Limb (tissue), 2 donors: ENCODE data around the gene CCNF.

Experiments used
- DNase-seq, 2 donors: peaks; one replicate each; pipeline ENCODE4 v3.0.0-alpha.2; 2016; ENCODE audit errors: extremely low spot score in 2 of 2

CCNF gene

DNA sequence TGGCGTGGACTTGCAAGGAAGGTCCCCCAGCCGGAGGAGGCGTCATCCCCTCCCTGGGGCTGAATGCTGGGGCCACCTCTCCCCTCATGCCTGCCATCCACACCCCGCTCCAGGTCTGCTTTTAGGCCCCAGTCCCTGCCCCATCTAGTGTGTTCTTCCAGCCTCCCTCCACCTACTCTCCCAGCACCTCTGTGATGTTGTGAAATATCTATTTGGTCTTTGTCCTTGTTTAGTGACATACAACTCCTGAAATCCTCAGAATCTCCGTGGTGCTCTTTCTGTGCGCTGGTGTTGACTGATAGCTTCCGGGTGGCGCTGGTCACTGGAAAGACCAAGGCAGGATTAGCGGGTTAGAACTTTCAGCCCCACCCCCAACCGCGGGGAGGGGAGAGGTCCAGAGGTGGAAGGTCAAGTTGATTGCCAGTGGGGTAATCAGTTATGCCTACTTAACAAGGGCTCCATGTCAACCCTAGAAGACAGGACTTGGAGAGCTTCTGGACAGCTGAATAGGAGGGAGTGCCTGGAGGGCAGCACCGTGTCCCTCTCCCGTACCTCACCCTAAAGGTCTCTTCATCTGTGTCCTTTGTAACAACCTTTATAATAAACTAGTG is 55.8 kb downstream of the CCNF start:
- DNase-seq, result no peak

- DNase-seq, result no peak
These were observed 56.7 kb downstream of the CCNF start for GRCh38 chr16:2485811-2486507.

DNA sequence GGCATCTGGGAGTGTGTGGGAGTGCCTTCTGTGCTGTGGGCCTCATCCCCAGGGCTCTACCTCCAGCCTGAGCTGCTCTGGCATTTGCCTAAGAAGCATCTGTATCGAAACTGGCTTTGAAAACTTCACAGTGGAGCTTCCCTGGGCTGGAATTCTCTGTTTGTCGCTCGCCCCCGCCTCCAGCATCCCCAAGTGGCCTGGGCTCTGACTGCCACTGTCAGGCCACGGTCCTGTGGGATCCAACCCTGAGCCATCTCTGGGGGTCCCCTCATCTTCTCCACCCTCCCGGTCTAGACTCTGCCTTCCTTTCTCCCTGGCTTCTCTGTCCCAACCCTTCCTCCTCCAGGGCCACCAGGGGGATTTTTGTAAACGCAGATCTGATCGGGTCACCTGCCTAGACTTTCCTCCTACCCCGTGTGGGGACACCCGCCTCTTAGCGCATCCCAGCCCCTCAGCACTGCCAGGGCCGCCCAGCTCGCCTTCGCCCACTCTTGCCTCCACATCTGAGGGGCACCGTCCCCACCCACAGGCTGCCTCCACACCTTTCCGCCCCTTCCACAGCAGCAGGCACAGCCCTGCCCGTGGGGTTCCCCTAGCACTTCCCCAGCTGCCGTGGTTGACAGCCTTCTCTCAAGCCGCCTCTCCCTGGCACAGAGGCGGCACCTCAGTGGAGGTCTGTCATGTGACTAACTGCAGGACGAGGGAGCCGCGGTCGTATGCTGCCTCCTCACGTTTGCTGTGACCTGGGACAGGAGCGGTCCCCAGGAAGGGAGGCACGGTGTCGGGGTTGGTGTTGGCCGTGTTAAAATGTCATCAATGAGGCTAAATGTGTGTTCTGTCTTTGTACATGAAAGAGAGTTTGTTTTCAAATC is 57.6 kb downstream of the CCNF start:
- DNase-seq, result no peak

DNA sequence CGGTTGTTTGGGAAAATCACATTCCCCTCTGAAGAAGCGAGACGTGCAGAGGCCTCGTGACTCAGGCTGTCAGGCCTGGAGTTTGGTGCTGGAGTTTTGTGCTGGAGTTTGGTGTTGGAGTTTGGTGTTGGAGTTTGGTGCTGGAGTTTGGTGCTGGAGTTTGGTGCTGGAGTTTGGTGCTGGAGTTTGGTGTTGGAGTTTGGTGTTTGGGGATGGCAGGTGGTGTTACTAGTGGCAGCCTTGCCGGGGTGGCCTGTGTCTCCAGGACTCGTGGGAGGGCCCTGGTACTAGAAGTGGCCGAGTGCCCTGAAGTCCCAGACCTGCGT is 58.2 kb downstream of the CCNF start:
- DNase-seq, result no peak

- DNase-seq, result no peak
These were observed 58.8 kb downstream of the CCNF start for GRCh38 chr16:2487903-2488531.

DNA sequence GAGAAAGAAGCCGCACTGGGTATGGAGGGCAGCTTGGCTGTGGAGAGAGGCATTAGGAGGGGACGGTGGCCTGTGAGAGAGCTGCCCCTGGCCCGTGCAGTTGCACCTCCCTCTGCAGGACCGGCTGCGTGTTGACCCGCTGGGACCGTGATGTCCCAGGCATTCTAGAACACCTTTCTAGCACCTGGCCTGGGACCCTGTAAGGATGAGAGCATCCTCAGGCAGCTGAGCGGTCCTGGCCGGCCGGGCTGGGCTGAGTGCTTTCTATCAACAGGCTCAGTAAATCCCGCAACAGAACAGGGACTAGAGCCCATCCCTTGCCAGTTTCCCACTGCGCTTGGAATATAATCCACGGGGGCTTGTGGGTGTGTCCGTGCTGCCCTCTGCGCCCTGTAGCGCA is 60.3 kb downstream of the CCNF start:
- no peak for DNase-seq

- no peak for DNase-seq
These were observed 61.2 kb downstream of the CCNF start for GRCh38 chr16:2490190-2491105.

- DNase-seq, result no peak
These were observed 63.0 kb downstream of the CCNF start for GRCh38 chr16:2492292-2492691.

GRCh38 chr16:2493605-2494004 is 64.4 kb downstream of the CCNF start:
- DNase-seq, result no peak

GRCh38 chr16:2494616-2495015 is 65.4 kb downstream of the CCNF start:
- DNase-seq, result no peak

DNA sequence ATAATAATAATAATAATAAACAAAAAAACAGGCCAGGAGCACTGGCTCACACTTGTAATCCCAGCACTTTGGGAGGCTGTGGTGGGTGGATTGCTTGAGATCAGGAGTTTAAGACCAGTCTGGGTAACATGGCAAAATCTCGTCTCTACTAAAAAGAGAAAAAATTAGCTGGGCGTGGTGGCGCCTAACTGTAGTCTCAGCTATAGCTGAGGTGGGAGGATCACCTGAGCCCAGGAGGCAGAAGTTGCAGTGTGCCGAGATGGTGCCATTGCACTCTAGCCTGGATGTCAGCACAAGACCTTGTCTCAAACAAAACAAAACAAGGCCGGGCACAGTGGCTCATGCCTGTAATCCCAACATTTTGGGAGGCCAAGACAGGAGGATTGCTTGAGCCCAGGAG is 65.8 kb downstream of the CCNF start:
- no peak for DNase-seq

DNA sequence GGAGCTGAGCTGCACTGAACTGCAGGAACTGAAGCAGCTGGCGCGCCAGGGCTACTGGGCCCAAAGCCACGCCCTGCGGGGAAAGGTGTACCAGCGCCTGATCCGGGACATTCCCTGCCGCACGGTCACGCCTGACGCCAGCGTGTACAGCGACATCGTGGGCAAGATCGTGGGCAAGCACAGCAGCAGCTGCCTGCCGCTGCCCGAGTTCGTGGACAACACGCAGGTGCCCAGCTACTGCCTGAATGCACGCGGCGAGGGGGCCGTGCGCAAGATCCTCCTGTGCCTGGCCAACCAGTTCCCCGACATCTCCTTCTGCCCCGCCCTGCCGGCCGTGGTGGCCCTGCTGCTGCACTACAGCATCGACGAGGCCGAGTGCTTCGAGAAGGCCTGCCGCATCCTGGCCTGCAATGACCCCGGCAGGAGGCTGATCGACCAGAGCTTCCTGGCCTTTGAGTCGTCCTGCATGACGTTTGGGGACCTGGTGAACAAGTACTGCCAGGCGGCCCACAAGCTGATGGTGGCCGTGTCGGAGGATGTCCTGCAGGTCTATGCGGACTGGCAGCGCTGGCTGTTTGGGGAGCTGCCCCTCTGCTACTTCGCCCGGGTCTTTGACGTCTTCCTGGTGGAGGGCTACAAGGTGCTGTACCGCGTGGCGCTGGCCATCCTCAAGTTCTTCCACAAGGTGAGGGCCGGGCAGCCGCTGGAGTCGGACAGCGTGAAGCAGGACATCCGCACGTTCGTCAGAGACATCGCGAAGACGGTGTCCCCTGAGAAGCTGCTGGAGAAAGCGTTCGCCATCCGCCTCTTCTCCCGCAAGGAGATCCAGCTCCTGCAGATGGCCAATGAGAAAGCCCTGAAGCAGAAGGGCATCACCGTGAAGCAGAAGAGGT is 67.2 kb downstream of the CCNF start:
- no peak for DNase-seq

GRCh38 chr16:2497116-2497630 is 67.9 kb downstream of the CCNF start:
- DNase-seq, result no peak

GRCh38 chr16:2497695-2498484 is 68.6 kb downstream of the CCNF start:
- DNase-seq, result no peak

DNA sequence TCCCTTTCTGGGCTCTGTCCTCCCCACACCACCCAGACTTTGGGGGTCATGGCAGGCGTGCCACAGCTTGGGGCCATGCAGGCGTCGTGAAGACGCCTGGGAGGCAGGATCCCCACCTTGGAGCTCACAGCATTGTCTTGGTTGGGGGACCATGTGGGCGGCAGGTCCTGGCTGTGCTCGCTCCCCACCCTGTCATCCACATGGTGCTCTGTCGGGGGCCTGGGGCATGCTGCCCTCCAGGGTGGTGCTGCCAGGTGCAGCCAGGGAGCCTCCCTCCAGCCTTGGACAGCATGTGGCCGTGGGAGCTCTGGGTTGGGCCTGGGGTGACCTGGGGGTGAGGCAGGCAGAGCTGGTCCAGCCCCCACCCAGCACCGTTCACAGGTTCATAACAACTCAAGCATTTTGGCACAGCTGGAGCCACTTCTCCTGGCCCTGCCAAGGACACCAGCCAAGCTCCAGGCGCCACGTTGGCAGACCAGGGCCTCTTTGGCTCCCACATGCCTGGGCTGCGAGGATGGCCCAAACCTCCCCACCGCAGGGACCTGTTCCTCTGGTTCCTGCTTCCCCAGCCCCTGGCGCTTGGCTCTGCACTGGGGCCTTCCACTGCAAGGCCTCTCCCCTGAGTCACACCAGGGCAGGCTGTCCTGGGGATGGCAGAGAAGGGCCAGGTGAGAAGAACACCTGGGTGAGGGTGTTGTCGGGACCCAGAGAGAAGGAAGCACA is 69.4 kb downstream of the CCNF start:
- DNase-seq, result no peak

- DNase-seq, result no peak
These were observed 70.2 kb downstream of the CCNF start for GRCh38 chr16:2499454-2499853.

- no peak for DNase-seq
These were observed 70.7 kb downstream of the CCNF start for GRCh38 chr16:2499890-2500429.

DNA sequence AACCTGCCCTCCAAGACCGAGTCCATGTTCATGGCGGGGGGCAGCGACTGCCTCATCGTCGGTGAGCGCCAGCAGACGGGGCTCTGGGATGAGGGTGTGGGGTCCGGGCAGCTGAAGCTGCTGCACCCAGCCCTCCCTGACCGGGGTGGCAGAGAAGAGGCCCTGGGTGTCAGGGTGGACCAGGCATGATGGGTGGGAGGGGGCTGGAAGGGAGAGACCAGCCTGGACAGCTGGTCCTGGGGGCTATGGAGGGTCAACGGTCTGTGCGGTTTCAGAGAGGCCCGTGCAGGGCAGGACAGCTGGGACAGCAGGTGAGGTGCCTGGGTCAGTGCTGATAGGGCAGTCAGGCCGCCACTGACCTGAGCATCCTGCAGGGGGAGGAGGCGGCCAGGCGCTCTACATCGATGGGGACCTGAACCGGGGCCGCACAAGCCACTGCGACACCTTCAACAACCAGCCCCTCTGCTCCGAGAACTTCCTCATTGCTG is 71.2 kb downstream of the CCNF start:
- DNase-seq, result no peak
